GM10248 (cell line): Measurements from ENCODE around the gene ZNF428.
A peak's percentile ranks its signal among the peaks of the same experiment; 100 is the strongest.

Experiments used
- CTCF ChIA-PET: fragments of 300-600 bp; sonication (Branson Sonifier 250); formaldehyde crosslinking; extraction: SDS; loops from one replicate; lab custom pipeline; 2021; ENCODE audit warnings: antibody characterized with exemption; lab: Yijun Ruan, JAX
- POLR2A ChIA-PET: fragments of 350-650 bp; sonication (Branson Sonifier 250); formaldehyde crosslinking; extraction: SDS; loops from one replicate; lab custom pipeline; 2020; ENCODE audit warnings: antibody characterized with exemption; lab: Yijun Ruan, JAX
- DNase-seq: peaks from one replicate; pipeline ENCODE4 v3.0.0; 2012; ENCODE audit errors: extremely low spot score
- CTCF ChIP-seq: IDR thresholded peaks from 2 replicates; pipeline ENCODE4 v1.5.1; 2012; ENCODE audit warnings: mild to moderate bottlenecking, low read depth; ENCODE audit errors: extremely low read depth, missing control alignments, control extremely low read depth

ZNF428 gene

GRCh38 chr19:43595999-43596841, 23.2 kb downstream of the ZNF428 start, which contains the start of the genes IRGQ and ZNF576:
Gene IRGQ, minus strand, starts transcription at chr19:43596134. Its CDS starts 796 bp downstream, at chr19:43595338.
Gene ZNF576, plus strand, starts transcription at chr19:43596595. Its CDS starts 514 bp downstream, at chr19:43597109.
- DNase-seq: peak; percentile 99
- ChIA-PET CTCF (interaction anchor here (0.6 to 6.1 kb wide), 9 partner anchors 10 to 213 kb away, joined by 3 to 60 read pairs (median 9); partner anchors contain the start of gene ZNF575), POLR2A (interaction anchor here (0.6 to 1.4 kb wide), 8 partner anchors 9 to 169 kb away, joined by 3 to 6 read pairs (median 4); partner anchors contain the start of gene ZNF575)
- no peak for TF ChIP-seq CTCF

DNA sequence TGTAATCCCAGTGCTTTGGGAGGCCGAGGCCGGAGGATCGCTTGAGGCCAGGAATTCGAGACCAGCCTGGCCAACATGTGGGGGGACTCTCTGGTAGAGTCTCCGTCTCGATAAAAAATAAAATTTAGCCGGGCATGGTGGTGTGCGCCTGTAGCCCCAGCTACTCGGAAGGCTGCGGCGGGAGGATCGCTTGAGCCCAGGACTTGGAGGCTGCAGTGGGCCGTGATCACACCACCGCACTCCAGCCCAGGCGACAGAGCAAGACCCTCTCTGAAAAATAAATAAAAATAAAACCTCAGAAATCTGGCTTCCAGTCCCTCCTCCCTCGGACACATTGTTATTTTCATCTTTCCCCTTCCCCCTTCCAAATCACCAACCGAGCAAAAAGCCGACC, 23.8 kb downstream of the ZNF428 start:
- DNase-seq: no peak
- TF ChIP-seq CTCF: no peak
- ChIA-PET POLR2A (interaction anchor here (0.6 to 1.4 kb wide), 7 partner anchors 10 to 170 kb away, joined by 3 to 6 read pairs (median 4); no protein-coding TSS in a partner anchor), CTCF (interaction anchor here (0.6 to 6.1 kb wide), 15 partner anchors 9 to 214 kb away, joined by 3 to 60 read pairs (median 8); partner anchors contain the start of genes XRCC1 and ZNF575)

- DNase-seq: peak; percentile 65
- TF ChIP-seq CTCF: peak; percentile 99
- POLR2A ChIA-PET: interaction anchor here (0.8 to 1.1 kb wide), 3 partner anchors 19 to 73 kb away, joined by 3 to 4 read pairs (median 3); partner anchors contain the start of genes PINLYP and XRCC1
- CTCF ChIA-PET: interaction anchor here (0.6 to 6.1 kb wide), 31 partner anchors 8 to 164 kb away, joined by 3 to 60 read pairs (median 4); partner anchors contain the start of genes PHLDB3, XRCC1 and ZNF575
These were observed 24.5 kb downstream of the ZNF428 start for GRCh38 chr19:43594710-43595604.

GRCh38 chr19:43594081-43594697, 25.2 kb downstream of the ZNF428 start:
- ChIA-PET POLR2A (interaction anchor here (0.8 to 1.0 kb wide), 2 partner anchors 19 to 74 kb away, joined by 3 read pairs; partner anchors contain the start of genes PINLYP and XRCC1), CTCF (interaction anchor here (0.7 to 6.1 kb wide), 30 partner anchors 8 to 163 kb away, joined by 3 to 60 read pairs (median 4); partner anchors contain the start of genes PHLDB3, XRCC1 and ZNF575)
- no peak for TF ChIP-seq CTCF
- no peak for DNase-seq

DNA sequence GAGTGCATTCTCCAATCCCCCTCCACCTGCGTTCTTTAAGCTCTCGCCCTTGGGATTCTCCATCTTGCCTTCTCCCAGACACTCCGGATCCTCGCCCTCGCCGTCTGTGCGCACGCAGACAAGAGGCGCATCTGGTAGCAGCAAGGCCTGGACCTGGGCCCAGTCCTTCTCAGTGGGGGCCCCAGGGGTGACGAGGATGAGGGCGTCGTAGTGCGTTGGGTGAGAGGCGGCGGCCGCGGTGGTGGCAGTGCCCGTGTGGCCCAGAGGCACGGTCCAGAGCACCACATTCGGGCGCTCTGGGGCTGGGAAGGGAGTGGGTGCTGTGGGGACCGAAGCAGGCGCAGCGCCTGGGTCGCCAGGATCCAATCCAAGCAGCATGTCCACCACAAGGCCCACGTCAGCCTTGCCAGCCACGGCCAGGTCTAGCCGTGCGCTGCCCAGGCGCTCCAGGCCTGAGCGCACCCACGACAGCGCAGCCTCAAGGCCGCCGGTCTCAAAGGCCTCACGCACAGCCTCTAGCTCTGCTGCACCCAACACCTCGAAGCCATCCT, 26.6 kb downstream of the ZNF428 start:
- POLR2A ChIA-PET: no interaction called here
- TF ChIP-seq CTCF: no peak
- no peak for DNase-seq
- CTCF ChIA-PET: interaction anchor here (1.6 to 6.1 kb wide), 4 partner anchors 19 to 146 kb away, joined by 5 to 60 read pairs (median 20); no protein-coding TSS in a partner anchor
